H9 (cell line): ENCODE data around the gene DENND6B. TPM values are rescaled to one million over a fixed set of nuclear protein-coding genes. Genes with fewer than 3 reads are reported as not detected.

Experiments
- DNase-seq: peaks from one replicate; pipeline ENCODE4 v3.0.0-alpha.2; 2017
- H2AFZ ChIP-seq: one replicate; pipeline ENCODE4 v1.6.1; 2013; ENCODE audit warnings: mild to moderate bottlenecking, low read length, control low read depth, moderate library complexity
- H2AK5ac ChIP-seq: 2 replicates; pipeline ENCODE4 v1.6.1; 2013; ENCODE audit warnings: low read length, control low read depth, mixed read lengths; ENCODE audit not compliant: insufficient read length
- H2BK120ac ChIP-seq: one replicate; pipeline ENCODE4 v1.6.1; 2013; ENCODE audit warnings: low read depth, mild to moderate bottlenecking, low read length, control low read depth, inconsistent platforms; ENCODE audit not compliant: poor library complexity, severe bottlenecking
- H2BK12ac ChIP-seq: 2 replicates; pipeline ENCODE4 v1.6.1; 2013; ENCODE audit warnings: low read length, control low read depth, mixed read lengths, low read depth; ENCODE audit not compliant: insufficient read length
- H2BK15ac ChIP-seq: 2 replicates; pipeline ENCODE4 v1.6.1; 2013; ENCODE audit warnings: low read depth, low read length, control low read depth
- H2BK20ac ChIP-seq: one replicate; pipeline ENCODE4 v1.6.1; 2013; ENCODE audit warnings: low read depth, mild to moderate bottlenecking, low read length, control low read depth, inconsistent platforms; ENCODE audit not compliant: poor library complexity, severe bottlenecking
- H2BK5ac ChIP-seq: 2 replicates; pipeline ENCODE4 v1.6.1; 2013; ENCODE audit warnings: low read length, control low read depth, mixed read lengths; ENCODE audit not compliant: insufficient read length
- H3K14ac ChIP-seq: 2 replicates; pipeline ENCODE4 v1.6.1; 2013; ENCODE audit warnings: low read length, control low read depth; ENCODE audit not compliant: insufficient read depth
- H3K18ac ChIP-seq: 2 replicates; pipeline ENCODE4 v1.6.1; 2013; ENCODE audit warnings: low read depth, mild to moderate bottlenecking, mixed read lengths, low read length, control low read depth; ENCODE audit not compliant: insufficient read length
- H3K23ac ChIP-seq: 2 replicates; pipeline ENCODE4 v1.6.1; 2013; ENCODE audit warnings: low read length, control low read depth, mixed read lengths, low read depth; ENCODE audit not compliant: insufficient read length
- H3K23me2 ChIP-seq: 2 replicates; pipeline ENCODE4 v1.6.1; 2013; ENCODE audit warnings: low read depth, mild to moderate bottlenecking, mixed read lengths, low read length, control low read depth; ENCODE audit not compliant: insufficient read length, poor library complexity, severe bottlenecking
- H3K27ac ChIP-seq: 2 replicates; pipeline ENCODE4 v1.5.1; 2013; ENCODE audit warnings: low read length, control low read depth, mixed read lengths, low read depth; ENCODE audit not compliant: insufficient read length
- H3K27me3 ChIP-seq: 2 replicates; pipeline ENCODE4 v1.6.1; 2013; ENCODE audit warnings: low read length, control low read depth, inconsistent platforms; ENCODE audit not compliant: insufficient read depth
- H3K4ac ChIP-seq: 2 replicates; pipeline ENCODE4 v1.6.1; 2013; ENCODE audit warnings: low read depth, mild to moderate bottlenecking, control low read depth, inconsistent platforms, low read length, moderate library complexity
- H3K4me1 ChIP-seq: 2 replicates; pipeline ENCODE4 v1.6.1; 2013; ENCODE audit warnings: low read length, control low read depth, inconsistent platforms; ENCODE audit not compliant: insufficient read depth
- H3K4me2 ChIP-seq: 2 replicates; pipeline ENCODE4 v1.6.1; 2013; ENCODE audit warnings: low read length, control low read depth, mixed read lengths; ENCODE audit not compliant: insufficient read length, insufficient read depth
- H3K56ac ChIP-seq: 2 replicates; pipeline ENCODE4 v1.6.1; 2013; ENCODE audit warnings: low read depth, mild to moderate bottlenecking, mixed read lengths, low read length, control low read depth; ENCODE audit not compliant: insufficient read length
- H3K79me1 ChIP-seq: 2 replicates; pipeline ENCODE4 v1.6.1; 2013; ENCODE audit warnings: low read depth, mild to moderate bottlenecking, moderate library complexity, low read length, control low read depth, inconsistent platforms; ENCODE audit not compliant: insufficient read depth, poor library complexity, severe bottlenecking
- H3K79me2 ChIP-seq: 2 replicates; pipeline ENCODE4 v1.6.1; 2013; ENCODE audit warnings: low read length, control low read depth, inconsistent platforms; ENCODE audit not compliant: insufficient read depth
- H3K9ac ChIP-seq: 2 replicates; pipeline ENCODE4 v1.6.1; 2013; ENCODE audit warnings: low read length, control low read depth, mixed read lengths; ENCODE audit not compliant: insufficient read length; ENCODE audit errors: extremely low read depth
- H3K9me3 ChIP-seq: one replicate; pipeline ENCODE4 v1.6.1; 2013; ENCODE audit warnings: low read depth, low read length, inconsistent platforms; ENCODE audit not compliant: control insufficient read depth
- H3T11ph ChIP-seq: one replicate; pipeline ENCODE4 v1.6.1; 2013; ENCODE audit warnings: mild to moderate bottlenecking, low read length, control low read depth, inconsistent platforms
- H4K20me1 ChIP-seq: one replicate; pipeline ENCODE4 v1.6.1; 2013; ENCODE audit not compliant: control insufficient read depth, insufficient read length, insufficient read depth
- H4K5ac ChIP-seq: 2 replicates; pipeline ENCODE4 v1.6.1; 2013; ENCODE audit warnings: low read depth, mild to moderate bottlenecking, mixed read lengths, low read length, control low read depth; ENCODE audit not compliant: insufficient read length
- H4K8ac ChIP-seq: replicated peaks from 2 replicates; pipeline ENCODE4 v1.6.1; 2013; ENCODE audit warnings: low read length, control low read depth, mixed read lengths, low read depth; ENCODE audit not compliant: insufficient read length
- H4K91ac ChIP-seq: 2 replicates; pipeline ENCODE4 v1.6.1; 2013; ENCODE audit warnings: low read depth, mild to moderate bottlenecking, moderate library complexity, mixed read lengths, low read length, control low read depth; ENCODE audit not compliant: insufficient read length
- H3K27ac Mint-ChIP-seq, 3 experiments: 2 replicates in 2 of 3; 3 replicates in 1 of 3; pipeline ENCODE4 v1.8.0; 2020 to 2021; ENCODE audit warnings: mixed read lengths in 3 of 3, mild to moderate bottlenecking in 1 of 3, moderate library complexity in 1 of 3
- H3K27me3 Mint-ChIP-seq: 2 replicates; pipeline ENCODE4 v1.8.0; 2021; ENCODE audit warnings: low read depth, mild to moderate bottlenecking, moderate library complexity, mixed read lengths
- H3K36me3 Mint-ChIP-seq, 3 experiments: 2 replicates in 2 of 3; 3 replicates in 1 of 3; pipeline ENCODE4 v1.8.0; 2020 to 2021; ENCODE audit warnings: low read depth in 3 of 3, mixed read lengths in 3 of 3; ENCODE audit not compliant: insufficient read depth in 1 of 3
- H3K4me1 Mint-ChIP-seq, 2 experiments: 2 replicates each; pipeline ENCODE4 v1.8.0; 2020; ENCODE audit warnings: mixed read lengths in 2 of 2
- H3K4me3 Mint-ChIP-seq, 2 experiments: 2 replicates in 1 of 2; 3 replicates in 1 of 2; pipeline ENCODE4 v1.8.0; 2020 to 2021; ENCODE audit warnings: mild to moderate bottlenecking in 2 of 2, mixed read lengths in 2 of 2, moderate library complexity in 1 of 2
- H3K9me3 Mint-ChIP-seq, 2 experiments: 2 replicates in 1 of 2; 3 replicates in 1 of 2; pipeline ENCODE4 v1.8.0; 2020; ENCODE audit warnings: mild to moderate bottlenecking in 2 of 2, mixed read lengths in 2 of 2, moderate library complexity in 1 of 2
- WGBS: extraction: QIAGEN DNeasy Blood & Tissue Kit; methylation state at CpG from one replicate; pipeline ENCODE4 v1.1.7; 2013; ENCODE audit warnings: missing lambda C conversion rate, low lambda C conversion rate, mixed read lengths; ENCODE audit not compliant: insufficient read length; ENCODE audit errors: extremely low coverage; 5-methylcytosine and 5-hydroxymethylcytosine counted together
- total RNA-seq: library from RNA; stranded (reverse); gene quantifications from 2 replicates; pipeline ENCODE4 v1.2.1, GENCODE V29; 2021
- TF ChIP-seq, protein P1 (sequence below): fragments of 200-600 bp; sonication (generic); conservative IDR thresholded peaks from 3 replicates; pipeline ENCODE4 v1.8.0; 2021; ENCODE audit warnings: antibody characterized with exemption, mild to moderate bottlenecking

The DENND6B gene
- total RNA-seq, 1 experiment from 2014 or later = 1.5 TPM

DNA sequence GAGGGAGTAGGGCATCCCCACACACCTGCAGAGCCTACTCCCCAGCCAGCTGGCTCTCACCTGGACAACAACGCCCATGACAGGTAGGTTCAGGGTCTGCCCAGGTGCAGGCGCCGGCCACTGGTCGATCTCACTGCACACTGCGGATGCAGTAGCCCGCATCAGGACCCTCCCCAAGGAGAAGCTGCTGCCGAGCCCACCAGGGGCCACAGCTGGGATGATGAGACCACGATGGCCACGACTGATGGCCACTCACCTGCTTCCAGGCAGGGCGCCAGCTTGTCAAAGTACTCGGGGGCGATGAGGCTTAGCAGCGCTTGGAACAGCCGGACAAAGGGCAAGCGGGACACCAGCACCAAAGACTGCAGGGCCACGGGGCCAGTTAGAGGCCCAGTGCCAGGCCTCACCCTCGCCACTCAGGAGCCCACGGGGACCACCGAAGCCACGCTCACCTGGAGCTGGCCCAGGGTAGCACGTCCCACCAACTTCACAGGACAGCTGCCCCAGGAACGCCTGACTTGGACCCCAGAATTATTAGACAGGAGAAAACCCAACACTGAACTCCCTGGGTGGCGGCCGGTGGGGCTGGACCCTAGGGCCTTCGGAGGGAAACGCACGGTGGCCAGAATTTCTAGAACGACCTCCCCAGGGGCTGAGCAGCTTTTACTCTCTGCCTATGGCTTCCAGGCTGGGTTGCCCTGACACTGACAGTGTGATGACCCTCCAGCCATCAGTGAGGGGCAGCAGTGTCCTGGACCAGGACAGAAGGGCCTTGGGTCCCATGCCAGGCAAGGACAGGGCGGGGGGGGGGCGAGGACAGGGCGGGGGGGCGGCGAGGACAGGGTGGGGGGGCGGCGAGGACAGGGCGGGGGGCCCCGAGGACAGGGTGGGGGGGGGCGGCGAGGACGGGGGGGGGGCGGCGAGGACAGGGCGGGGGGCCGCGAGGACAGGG, 10.4 kb downstream of the DENND6B start:
- H3K56ac ChIP-seq = no peak overlapping the region
- no peak overlapping the region for H3K14ac ChIP-seq
- no peak overlapping the region for H3K9ac ChIP-seq
- H2AFZ ChIP-seq = no peak overlapping the region
- no peak overlapping the region for H2BK5ac ChIP-seq
- Mint-ChIP-seq H3K4me3 (no peak overlapping the region), H3K36me3 (no peaks in the 10 kb centered on the region), H3K9me3 (no peaks in the 10 kb centered on the region), H3K27ac (no peak overlapping the region), H3K4me1 (peaks cover 4 to 5% of the 10 kb centered on the region in 2 experiments), H3K27me3 (peaks cover 11% of the 10 kb centered on the region)
- no peak overlapping the region for H3K27ac ChIP-seq
- no peaks in the 10 kb centered on the region for H3K79me1 ChIP-seq
- peaks cover 2% of the 10 kb centered on the region for H4K20me1 ChIP-seq
- no peak overlapping the region for H2BK120ac ChIP-seq
- H3K18ac ChIP-seq = no peak overlapping the region
- no peak overlapping the region for H4K91ac ChIP-seq
- no CpG with 5 or more reads among the region's 45 CpGs for WGBS
- H3K9me3 ChIP-seq = no peaks in the 10 kb centered on the region
- no peaks in the 10 kb centered on the region for H3K27me3 ChIP-seq
- no peak overlapping the region for H3K23ac ChIP-seq
- H3K79me2 ChIP-seq = no peaks in the 10 kb centered on the region
- H3K4me1 ChIP-seq = no peaks in the 10 kb centered on the region
- TF ChIP-seq, protein P1, sequence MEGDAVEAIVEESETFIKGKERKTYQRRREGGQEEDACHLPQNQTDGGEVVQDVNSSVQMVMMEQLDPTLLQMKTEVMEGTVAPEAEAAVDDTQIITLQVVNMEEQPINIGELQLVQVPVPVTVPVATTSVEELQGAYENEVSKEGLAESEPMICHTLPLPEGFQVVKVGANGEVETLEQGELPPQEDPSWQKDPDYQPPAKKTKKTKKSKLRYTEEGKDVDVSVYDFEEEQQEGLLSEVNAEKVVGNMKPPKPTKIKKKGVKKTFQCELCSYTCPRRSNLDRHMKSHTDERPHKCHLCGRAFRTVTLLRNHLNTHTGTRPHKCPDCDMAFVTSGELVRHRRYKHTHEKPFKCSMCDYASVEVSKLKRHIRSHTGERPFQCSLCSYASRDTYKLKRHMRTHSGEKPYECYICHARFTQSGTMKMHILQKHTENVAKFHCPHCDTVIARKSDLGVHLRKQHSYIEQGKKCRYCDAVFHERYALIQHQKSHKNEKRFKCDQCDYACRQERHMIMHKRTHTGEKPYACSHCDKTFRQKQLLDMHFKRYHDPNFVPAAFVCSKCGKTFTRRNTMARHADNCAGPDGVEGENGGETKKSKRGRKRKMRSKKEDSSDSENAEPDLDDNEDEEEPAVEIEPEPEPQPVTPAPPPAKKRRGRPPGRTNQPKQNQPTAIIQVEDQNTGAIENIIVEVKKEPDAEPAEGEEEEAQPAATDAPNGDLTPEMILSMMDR = no peak
- H2BK15ac ChIP-seq = no peak overlapping the region
- no peak overlapping the region for H3K4ac ChIP-seq
- H4K5ac ChIP-seq = no peak overlapping the region
- no peak for DNase-seq
- H3T11ph ChIP-seq = no peak overlapping the region
- H3K23me2 ChIP-seq = no peaks in the 10 kb centered on the region
- no peak overlapping the region for H2AK5ac ChIP-seq
- no peak overlapping the region for H3K4me2 ChIP-seq
- H2BK12ac ChIP-seq = no peak overlapping the region
- H4K8ac ChIP-seq = no peak overlapping the region
- no peak overlapping the region for H2BK20ac ChIP-seq
